H1 (cell line): ENCODE measurements around the gene SF3B6. TPM values are rescaled to one million over a fixed set of nuclear protein-coding genes. Genes with fewer than 3 reads are reported as not detected.

Source experiments
- CEBPB ChIP-seq: IDR thresholded peaks from 2 replicates; pipeline ENCODE4 v1.6.1; 2012; ENCODE audit warnings: low read depth, low read length
- POLR2A ChIP-seq, 2 experiments: IDR thresholded peaks; 1 replicate in 1 of 2; 2 replicates in 1 of 2; pipeline ENCODE4 v1.6.1; 2011; ENCODE audit warnings: low read depth in 2 of 2, low read length in 2 of 2, mild to moderate bottlenecking in 2 of 2; ENCODE audit errors: control extremely low read depth in 1 of 2
- RAD21 ChIP-seq, 2 experiments: IDR thresholded peaks in 1 of 2; conservative IDR thresholded peaks in 1 of 2; 2 replicates each; pipeline ENCODE4 v1.6.1; 2011; ENCODE audit warnings: low read depth in 2 of 2, low read length in 2 of 2, improper control_type of control experiment in 1 of 2, inconsistent platforms in 1 of 2, mild to moderate bottlenecking in 1 of 2, moderate library complexity in 1 of 2
- SIN3A ChIP-seq, 2 experiments: IDR thresholded peaks in 1 of 2; conservative IDR thresholded peaks in 1 of 2; 2 replicates each; pipeline ENCODE4 v1.6.1; 2011 to 2012; ENCODE audit warnings: low read length in 2 of 2, improper control_type of control experiment in 1 of 2, low read depth in 1 of 2, mild to moderate bottlenecking in 1 of 2
- polyA plus RNA-seq, 7 experiments: library from polyadenylated mRNA; depleted of rRNA in 3 of 7; stranded (reverse) in 5 of 7; unstranded in 2 of 7; fragments of >200 nt in 5 of 7; fragments of 200-250 nt in 2 of 7; gene quantifications; 1 replicate in 5 of 7; 2 replicates in 1 of 7; 4 replicates in 1 of 7; pipeline versions ENCODE4 v1.2.1 to v1.2.3, GENCODE V29; 2011 to 2013; ENCODE audit warnings: missing spikeins in 2 of 7, mixed read lengths in 2 of 7
- total RNA-seq: library from RNA; stranded (reverse); fragmentation: NEBNext Ultra II Directional; extraction: Animal tissue kit (Norgen Biotek cat#: 25700); gene quantifications from 2 replicates; pipeline ENCODE4 v1.2.1, GENCODE V29; 2021

The SF3B6 gene
- total and polyA plus RNA-seq, 2 of the 8 experiments (the other 6 are each of a cell fraction or from before 2014, with no cell fraction given), result 126 to 155 TPM

DNA sequence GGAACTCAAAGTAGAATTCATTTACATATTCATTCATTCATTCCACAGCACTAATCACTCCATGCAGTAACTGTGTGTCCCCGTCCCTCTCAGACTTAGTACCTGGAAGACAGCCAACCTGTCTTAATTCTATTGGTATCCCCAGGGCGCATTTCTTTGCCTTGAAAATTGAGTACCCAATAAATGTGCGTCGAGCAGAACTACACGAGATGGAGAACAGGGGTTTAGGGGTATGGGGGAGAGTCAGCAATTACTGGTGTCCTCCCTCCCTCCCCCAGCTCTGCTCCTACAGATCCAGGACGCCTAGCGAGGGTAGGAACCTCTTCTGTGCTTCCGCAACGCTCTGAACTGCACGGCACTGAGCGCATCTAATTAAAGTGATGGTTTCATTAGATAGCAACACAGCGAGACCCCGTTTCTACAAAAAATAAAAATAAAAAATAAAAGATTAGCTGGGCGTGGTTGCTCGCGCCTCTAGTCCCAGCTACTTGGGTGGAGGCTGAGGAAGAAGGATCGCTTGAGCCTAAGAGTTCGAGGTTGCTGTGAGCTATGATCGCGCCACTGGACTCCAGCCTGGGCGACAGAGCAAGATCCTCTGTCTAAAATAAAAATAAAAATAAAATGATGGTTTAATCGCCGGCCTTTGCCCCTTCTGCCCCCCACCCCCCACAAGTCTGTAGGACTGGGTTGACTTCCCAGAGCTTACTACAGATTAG is 27.2 kb downstream of the SF3B6 start (continued):
- TF ChIP-seq RAD21 (IDR thresholded peaks at IDR 0.05 in 1 of 2, conservative IDR thresholded peaks at IDR 0.05 in 1 of 2; ENCODE audit: low read depth in 2 of 2, low read length in 2 of 2), result no peak
- no peak for TF ChIP-seq CEBPB
- TF ChIP-seq POLR2A (IDR thresholded peaks at IDR 0.05; ENCODE audit: control extremely low read depth in 1 of 2, low read depth in 2 of 2, low read length in 2 of 2), result no peak
- no peak for TF ChIP-seq SIN3A (conservative IDR thresholded peaks at IDR 0.05 in 1 of 2, IDR thresholded peaks at IDR 0.05 in 1 of 2; ENCODE audit: low read depth in 1 of 2, low read length in 2 of 2)
- TF ChIP-seq, all 59 proteins: peak for 0
